IMR-90 (cell line): ENCODE results near the gene FPR3.
"Not testable (repeated sequence)": the region's sequence is repeated elsewhere in the genome, so short reads cannot be mapped to it uniquely, and the experiment has no call there.

Experiments used
- FOS ChIP-seq: fragments of 150-350 bp; IDR thresholded peaks from 2 replicates; pipeline ENCODE4 v1.6.1; 2016; ENCODE audit warnings: low read depth, low read length
- POLR2A ChIP-seq: IDR thresholded peaks from 2 replicates; pipeline ENCODE4 v1.6.1; 2012; ENCODE audit warnings: mild to moderate bottlenecking, low read depth, low read length
- RAD21 ChIP-seq: IDR thresholded peaks from 2 replicates; pipeline ENCODE4 v1.6.1; 2012; ENCODE audit warnings: low read length, improper control_type of control experiment
- RCOR1 ChIP-seq: IDR thresholded peaks from 2 replicates; pipeline ENCODE4 v1.6.1; 2012; ENCODE audit warnings: mild to moderate bottlenecking, low read length, improper control_type of control experiment; ENCODE audit not compliant: insufficient replicate concordance
- TF ChIP-seq, protein P1 (sequence below): conservative IDR thresholded peaks from 2 replicates; pipeline ENCODE4 v1.5.1; 2012; ENCODE audit warnings: mild to moderate bottlenecking, low read depth, low read length, improper control_type of control experiment

DNA sequence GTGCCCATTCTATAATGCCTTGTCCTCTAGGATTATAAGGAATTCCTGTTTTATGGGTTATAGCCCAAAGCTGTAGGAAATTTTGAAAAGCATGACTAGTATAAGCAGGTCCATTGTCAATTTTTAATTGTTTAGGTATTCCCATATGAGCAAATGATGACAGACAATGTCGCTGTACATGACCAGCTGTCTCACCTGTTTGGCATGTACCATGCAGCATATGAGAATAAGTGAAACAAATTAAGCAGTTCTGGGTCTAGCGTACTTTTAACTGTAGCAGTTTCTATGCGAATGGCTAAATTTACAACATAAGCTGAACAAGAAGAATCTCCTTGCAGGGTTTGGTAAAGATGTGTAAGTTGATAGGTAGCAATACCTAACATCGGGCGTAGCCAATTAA lies 11.6 kb downstream of the FPR3 start:
- TF ChIP-seq, protein P1, sequence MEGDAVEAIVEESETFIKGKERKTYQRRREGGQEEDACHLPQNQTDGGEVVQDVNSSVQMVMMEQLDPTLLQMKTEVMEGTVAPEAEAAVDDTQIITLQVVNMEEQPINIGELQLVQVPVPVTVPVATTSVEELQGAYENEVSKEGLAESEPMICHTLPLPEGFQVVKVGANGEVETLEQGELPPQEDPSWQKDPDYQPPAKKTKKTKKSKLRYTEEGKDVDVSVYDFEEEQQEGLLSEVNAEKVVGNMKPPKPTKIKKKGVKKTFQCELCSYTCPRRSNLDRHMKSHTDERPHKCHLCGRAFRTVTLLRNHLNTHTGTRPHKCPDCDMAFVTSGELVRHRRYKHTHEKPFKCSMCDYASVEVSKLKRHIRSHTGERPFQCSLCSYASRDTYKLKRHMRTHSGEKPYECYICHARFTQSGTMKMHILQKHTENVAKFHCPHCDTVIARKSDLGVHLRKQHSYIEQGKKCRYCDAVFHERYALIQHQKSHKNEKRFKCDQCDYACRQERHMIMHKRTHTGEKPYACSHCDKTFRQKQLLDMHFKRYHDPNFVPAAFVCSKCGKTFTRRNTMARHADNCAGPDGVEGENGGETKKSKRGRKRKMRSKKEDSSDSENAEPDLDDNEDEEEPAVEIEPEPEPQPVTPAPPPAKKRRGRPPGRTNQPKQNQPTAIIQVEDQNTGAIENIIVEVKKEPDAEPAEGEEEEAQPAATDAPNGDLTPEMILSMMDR, result not testable (repeated sequence)
- not testable (repeated sequence) for TF ChIP-seq RAD21, RCOR1, POLR2A, FOS
